GDM1 (cell line): ENCODE data around the gene MROH8.
A peak's percentile ranks its signal among the peaks of the same experiment; 100 is the strongest.
"Not testable (repeated sequence)": the region's sequence is repeated elsewhere in the genome, so short reads cannot be mapped to it uniquely, and the experiment has no call there.

Experiments used
- DNase-seq: peaks from one replicate; lab custom pipeline; 2025; lab: John Stamatoyannopoulos, UW

MROH8 gene

DNA sequence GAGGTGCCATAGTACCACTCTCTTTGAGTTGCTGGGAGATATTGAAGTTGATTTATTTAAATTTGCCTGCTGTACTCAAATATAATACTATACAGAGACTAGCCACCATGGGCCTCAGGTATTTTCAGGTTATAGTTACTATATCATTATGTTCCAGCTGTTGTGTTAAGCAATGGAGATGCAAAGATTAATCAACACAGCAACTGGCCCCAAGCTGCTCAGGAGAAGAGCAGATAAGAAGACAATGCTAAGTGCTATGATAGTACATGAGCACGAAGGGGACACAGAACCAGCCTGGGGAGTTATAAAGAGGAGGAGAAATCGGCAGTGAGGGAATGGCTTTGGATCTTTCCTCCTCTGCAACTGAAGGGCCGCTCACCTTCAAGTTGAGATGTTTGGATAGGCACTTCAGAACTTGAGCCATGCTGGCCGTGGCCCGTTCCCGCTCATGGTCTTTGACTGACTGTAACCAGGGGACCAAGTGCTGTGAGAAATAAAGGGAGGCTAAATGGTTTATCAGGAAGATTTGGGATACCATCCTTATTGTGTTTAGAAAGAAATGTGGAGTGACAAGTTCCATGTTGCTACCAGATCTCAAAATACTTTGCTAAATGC lies 24.6 kb downstream of the MROH8 start:
- DNase-seq = no peak

- DNase-seq = no peak
Measured at GRCh38 chr20:37152284-37152683, 27.1 kb downstream of the MROH8 start.

DNA sequence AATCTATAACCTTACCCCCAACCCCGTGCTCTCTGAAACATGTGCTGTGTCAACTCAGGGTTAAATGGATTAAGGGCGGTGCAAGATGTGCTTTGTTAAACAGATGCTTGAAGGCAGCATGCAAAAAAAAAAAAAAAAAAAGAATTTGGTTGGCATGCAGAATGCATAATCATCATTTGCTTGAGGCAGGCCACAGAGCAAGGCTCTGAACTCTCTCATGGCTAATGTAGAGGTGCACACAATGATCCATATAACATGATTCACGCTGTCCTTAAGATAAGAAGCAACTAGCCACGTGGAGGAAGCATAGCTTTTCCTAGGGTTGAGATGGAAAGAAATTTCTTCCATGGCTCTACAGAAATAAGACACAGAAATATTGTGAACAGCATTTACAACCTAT lies 27.8 kb downstream of the MROH8 start:
- no peak for DNase-seq

DNA sequence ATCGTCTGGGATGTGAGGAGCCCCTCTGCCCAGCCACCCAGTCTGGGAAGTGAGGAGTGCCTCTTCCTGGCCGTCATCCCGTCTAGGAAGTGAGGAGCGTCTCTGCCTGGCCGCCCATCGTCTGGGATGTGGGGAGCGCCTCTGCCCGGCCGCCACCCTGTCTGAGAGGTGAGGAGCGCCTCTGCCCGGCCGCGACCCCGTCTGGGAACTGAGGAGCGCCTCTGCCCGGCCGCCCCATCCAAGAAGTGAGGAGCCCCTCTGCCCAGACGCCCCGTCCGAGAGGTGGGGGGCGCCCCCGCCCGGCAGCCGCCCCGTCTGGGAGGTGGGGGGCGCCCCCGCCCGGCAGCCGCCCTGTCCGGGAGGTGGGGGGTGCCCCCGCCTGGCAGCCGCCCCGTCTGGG lies 28.5 kb downstream of the MROH8 start:
- not testable (repeated sequence) for DNase-seq

GRCh38 chr20:37147250-37147649 lies 32.1 kb downstream of the MROH8 start:
- DNase-seq = no peak

DNA sequence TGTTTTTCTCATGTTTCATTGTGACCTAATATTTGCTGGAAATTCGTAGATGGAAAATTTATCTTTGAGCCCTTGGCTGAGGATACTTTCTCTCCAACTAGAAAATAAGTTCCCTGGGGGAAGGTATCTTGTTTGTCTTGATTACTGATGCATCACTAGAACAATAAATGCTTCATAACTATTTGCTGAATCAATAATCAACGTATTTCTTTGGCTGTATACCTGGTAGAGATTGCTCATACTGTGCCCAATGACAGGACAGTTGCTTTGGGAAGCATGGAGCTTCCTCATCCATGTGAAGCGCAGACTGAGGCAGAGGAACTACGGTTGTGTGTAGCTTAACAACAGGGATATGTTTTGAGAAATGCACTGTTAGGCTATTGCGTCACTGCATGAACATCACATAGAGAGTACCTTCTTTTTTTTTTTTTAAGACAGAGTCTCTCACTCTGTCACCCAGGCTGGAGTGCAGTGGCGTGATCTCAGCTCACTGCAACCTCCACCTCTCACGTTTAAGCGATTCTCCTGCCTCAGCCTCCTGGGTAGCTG lies 34.4 kb downstream of the MROH8 start:
- DNase-seq = no peak

DNA sequence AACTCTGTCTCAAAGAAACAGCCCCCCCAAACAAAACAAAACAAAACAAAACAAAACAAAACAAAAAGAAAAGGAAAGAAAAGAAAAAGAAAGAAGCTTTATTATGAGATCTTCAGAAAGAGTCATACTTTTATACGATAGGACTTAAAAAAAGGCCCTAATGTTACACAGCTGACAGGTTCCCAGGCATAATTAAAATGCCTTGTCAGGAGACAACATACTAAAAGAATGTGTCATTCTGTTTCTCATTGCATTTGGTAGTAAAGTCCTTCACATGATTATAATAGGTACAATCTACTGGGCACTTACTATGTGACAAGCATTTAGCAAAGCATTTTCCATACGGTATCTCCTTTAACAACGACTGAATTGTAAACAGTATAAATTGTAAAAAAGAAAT lies 36.6 kb downstream of the MROH8 start:
- DNase-seq = no peak

GRCh38 chr20:37137547-37137946 lies 41.8 kb downstream of the MROH8 start:
- DNase-seq = no peak

- DNase-seq = no peak
Measured at GRCh38 chr20:37133952-37134351, 45.4 kb downstream of the MROH8 start.

DNA sequence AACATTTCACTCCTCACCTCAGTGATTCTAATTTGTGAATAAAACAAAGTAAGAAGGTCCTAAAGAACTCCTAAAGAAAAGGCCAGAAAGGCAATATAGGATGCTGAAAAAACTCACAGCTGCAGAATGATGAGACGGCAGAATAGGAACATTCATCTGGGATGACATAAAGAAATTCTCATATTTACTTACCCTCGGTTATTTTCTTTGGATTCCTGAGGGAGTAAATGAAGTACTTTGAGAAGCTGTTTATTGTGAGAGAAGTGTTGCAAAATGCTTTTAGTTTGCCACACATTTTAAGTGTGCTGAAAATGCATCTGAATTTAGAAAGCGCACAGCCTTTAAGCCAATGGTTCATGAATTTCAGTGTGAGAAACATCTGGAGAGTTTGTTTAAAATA lies 47.9 kb downstream of the MROH8 start:
- no peak for DNase-seq

DNA sequence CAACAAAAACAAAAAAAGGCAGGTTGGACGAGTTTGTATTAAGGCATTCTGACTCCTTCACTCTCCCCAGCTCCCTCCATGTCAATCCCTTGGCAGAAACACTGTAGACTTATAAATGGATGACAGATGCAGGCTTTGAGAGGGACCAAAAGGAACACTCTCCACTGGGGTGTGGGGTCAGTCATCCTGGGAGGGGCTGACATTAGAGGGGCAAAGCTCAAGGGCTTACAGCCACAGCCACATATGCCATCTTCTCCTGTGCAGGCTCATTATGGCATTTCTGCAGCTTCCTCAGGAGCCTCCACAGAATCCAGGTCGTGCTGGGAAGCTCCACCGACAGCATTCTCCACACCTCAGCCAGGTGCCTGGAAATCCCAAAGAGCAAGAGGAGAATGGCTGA lies 50.5 kb downstream of the MROH8 start:
- DNase-seq = no peak

DNA sequence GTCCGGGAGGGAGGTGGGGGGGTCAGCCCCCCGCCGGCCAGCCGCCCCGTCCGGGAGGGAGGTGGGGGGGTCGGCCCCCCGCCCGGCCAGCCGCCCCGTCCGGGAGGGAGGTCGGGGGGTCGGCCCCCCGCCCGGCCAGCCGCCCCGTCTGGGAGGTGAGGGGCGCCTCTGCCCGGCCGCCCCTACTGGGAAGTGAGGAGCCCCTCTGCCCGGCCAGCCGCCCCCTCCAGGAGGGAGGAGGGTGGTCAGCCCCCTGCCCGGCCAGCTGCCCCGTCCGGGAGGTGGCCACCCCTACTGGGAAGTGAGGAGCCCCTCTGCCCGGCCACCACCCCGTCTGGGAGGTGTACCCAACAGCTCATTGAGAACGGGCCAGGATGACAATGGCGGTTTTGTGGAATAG lies 53.1 kb downstream of the MROH8 start:
- not testable (repeated sequence) for DNase-seq

GRCh38 chr20:37123441-37123840 lies 55.9 kb downstream of the MROH8 start:
- DNase-seq = no peak

DNA sequence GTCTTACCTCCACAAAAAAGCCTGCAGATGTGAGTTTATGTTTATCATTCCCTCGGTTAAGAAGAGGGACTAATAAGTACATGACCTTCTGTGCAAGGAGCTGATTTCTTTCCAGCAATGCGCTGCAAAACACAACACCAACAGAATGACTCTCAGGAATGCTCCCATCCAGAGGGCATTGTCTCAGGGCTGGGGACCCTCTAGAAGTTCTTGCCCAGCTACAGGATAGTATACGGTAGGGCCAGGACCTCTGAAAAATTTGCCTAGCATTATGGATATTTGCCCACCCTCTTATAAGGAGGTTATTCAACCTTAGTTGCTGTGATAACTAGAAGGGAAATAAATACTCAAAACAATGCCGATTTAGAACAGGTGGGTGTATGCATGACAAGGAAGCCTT lies 58.9 kb downstream of the MROH8 start:
- DNase-seq = no peak

- DNase-seq = no peak
Measured at GRCh38 chr20:37119356-37120036, 59.9 kb downstream of the MROH8 start.

DNA sequence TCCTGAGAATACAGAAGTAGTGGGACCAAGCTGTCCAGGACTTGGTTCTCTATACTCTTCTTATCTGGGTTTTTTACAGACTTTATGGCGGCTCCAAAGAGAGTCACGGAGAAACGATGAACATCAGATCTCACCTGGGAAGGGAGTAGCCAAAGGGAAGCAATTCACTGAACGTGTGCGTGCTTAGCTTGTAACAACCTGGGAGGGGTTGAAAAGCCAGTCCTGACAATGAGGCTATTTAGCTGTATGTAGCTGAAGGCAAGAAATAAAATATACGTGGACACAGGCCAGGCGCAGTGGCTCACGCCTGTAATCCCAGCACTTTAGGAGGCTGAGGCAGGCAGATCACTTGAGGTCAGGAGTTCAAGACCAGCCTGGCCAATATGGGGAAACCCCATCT lies 65.3 kb downstream of the MROH8 start:
- DNase-seq = no peak

- no peak for DNase-seq
Measured at GRCh38 chr20:37111926-37112455, 67.4 kb downstream of the MROH8 start.

GRCh38 chr20:37108676-37109075 lies 70.7 kb downstream of the MROH8 start:
- no peak for DNase-seq

DNA sequence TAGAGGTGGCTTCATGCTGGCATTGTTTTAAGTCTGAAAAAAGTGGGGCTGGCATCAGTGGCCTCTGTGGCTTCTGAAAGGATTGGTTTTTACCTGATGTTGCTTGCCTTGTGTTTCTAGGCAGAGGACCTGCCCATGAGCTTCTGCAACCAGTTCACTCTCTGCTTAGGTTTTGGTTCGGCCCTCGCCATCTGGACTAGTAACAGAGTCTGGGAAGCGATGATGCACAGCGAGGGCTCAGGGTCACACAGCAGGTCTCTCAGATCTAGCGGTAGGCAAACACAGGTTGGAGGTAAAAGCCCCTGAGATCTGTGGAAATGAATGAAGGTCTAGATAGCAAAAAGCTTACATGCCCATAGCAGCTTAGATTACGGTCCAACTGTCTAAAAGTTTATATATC lies 76.8 kb downstream of the MROH8 start:
- DNase-seq = no peak

GRCh38 chr20:37096415-37097041 lies 82.8 kb downstream of the MROH8 start:
- no peak for DNase-seq

GRCh38 chr20:37095599-37096414 lies 83.5 kb downstream of the MROH8 start, which contains the start of gene RBL1:
Gene RBL1, minus strand, starts transcription at chr20:37095997. Its CDS starts 69 bp downstream, at chr20:37095928.
- DNase-seq = peak; percentile 81

DNA sequence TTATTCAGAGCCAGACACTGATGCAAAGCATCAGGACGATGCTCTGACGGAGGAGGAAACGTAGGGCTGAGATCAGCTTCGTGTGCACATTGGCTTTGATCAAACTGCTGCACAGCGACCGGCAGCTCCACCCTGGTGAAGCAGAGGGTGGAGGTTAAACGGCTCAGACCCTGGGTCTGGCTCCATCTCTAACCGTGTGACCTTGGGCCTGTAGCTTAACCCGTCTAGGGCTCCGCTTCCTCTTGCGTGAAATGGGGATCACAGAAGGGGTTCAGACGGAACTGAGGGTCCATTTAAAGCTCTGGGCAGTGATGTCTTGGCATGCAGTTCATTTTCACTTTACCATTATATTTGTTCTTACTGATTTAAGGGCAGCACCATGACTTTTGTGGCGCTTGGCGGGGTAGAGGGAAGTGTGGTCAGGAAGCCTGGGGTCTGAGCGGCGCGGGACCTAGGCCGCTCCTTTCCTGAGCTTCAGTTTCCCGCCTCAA lies 84.2 kb downstream of the MROH8 start:
- no peak for DNase-seq
